Measurements from ENCODE around the gene SLC22A17.

Gene SLC22A17

GRCh38 chr14:23316300-23316699, 36.4 kb downstream of the SLC22A17 start:
- DNase-seq (ENCODE audit: low spot score) (no peak), FAIRE-seq (no peak)

- DNase-seq (ENCODE audit: low spot score) (no peak), FAIRE-seq (no peak)
Observed at GRCh38 chr14:23310546-23310945, 42.1 kb downstream of the SLC22A17 start.

GRCh38 chr14:23308721-23309445, 43.8 kb downstream of the SLC22A17 start:
- no peak for FAIRE-seq
- no peak for DNase-seq (ENCODE audit: low spot score)

GRCh38 chr14:23307687-23308644, 44.7 kb downstream of the SLC22A17 start:
- DNase-seq (ENCODE audit: low spot score) (no peak), FAIRE-seq (no peak)

- DNase-seq (ENCODE audit: low spot score) (no peak), FAIRE-seq (no peak)
Observed at GRCh38 chr14:23307146-23307530, 45.5 kb downstream of the SLC22A17 start.

GRCh38 chr14:23306412-23307145, 46.1 kb downstream of the SLC22A17 start, which contains the start of gene BCL2L2:
BCL2L2 (plus strand) TSS chr14:23306833; CDS start chr14:23307768, 935 bp downstream.
- peak; percentile 39 for DNase-seq (ENCODE audit: low spot score)

GRCh38 chr14:23302290-23303225, 50.1 kb downstream of the SLC22A17 start, which contains the start of gene PPP1R3E:
PPP1R3E (minus strand) TSS chr14:23302859; CDS start chr14:23302576, 283 bp downstream.
- FAIRE-seq (no peak), DNase-seq (ENCODE audit: low spot score) (peak; percentile 9)

More at GRCh38 chr14:23306412-23307145, 46.1 kb downstream of the SLC22A17 start, which contains the start of gene BCL2L2:
- no peak for FAIRE-seq

GRCh38 chr14:23301969-23302289, 50.8 kb downstream of the SLC22A17 start:
- FAIRE-seq, result no peak

GRCh38 chr14:23301288-23301968, 51.3 kb downstream of the SLC22A17 start:
- FAIRE-seq, result no peak
- DNase-seq (ENCODE audit: low spot score), result peak; percentile 81

More at GRCh38 chr14:23301969-23302289, 50.8 kb downstream of the SLC22A17 start:
- DNase-seq (ENCODE audit: low spot score), result no peak

GRCh38 chr14:23300687-23301223, 51.9 kb downstream of the SLC22A17 start:
- no peak for FAIRE-seq
- no peak for DNase-seq (ENCODE audit: low spot score)

GRCh38 chr14:23299986-23300686, 52.6 kb downstream of the SLC22A17 start:
- no peak for FAIRE-seq
- DNase-seq (ENCODE audit: low spot score), result no peak

GRCh38 chr14:23299211-23299957, 53.3 kb downstream of the SLC22A17 start:
- FAIRE-seq (no peak), DNase-seq (ENCODE audit: low spot score) (no peak)

GRCh38 chr14:23297611-23298277, 54.9 kb downstream of the SLC22A17 start:
- no peak for FAIRE-seq
- no peak for DNase-seq (ENCODE audit: low spot score)

- DNase-seq (ENCODE audit: low spot score) (no peak), FAIRE-seq (no peak)
Observed at GRCh38 chr14:23297096-23297495, 55.6 kb downstream of the SLC22A17 start.

Measured in RCC 7860 (cell line).